Bronchial epithelial cell (primary cell): ENCODE data around the gene RBFOX1. TPM values are rescaled to one million over a fixed set of nuclear protein-coding genes. Genes with fewer than 3 reads are reported as not detected.

Experiments
- DNase-seq: peaks from one replicate; pipeline ENCODE4 v3.0.0-alpha.2; 2010; ENCODE audit warnings: low read depth
- FAIRE-seq: peaks from 2 replicates; lab custom pipeline; 2011; peaks lifted over from hg19 to GRCh38; lab: Jason Lieb, UNC
- H3K27me3 ChIP-seq: 2 replicates; pipeline ENCODE4 v1.5.1; 2011; ENCODE audit warnings: low read length; ENCODE audit not compliant: control insufficient read depth, insufficient read depth
- H3K36me3 ChIP-seq: 2 replicates; pipeline ENCODE4 v1.5.1; 2011; ENCODE audit warnings: low read length; ENCODE audit not compliant: control insufficient read depth, insufficient read depth
- H3K4me3 ChIP-seq: 2 replicates; pipeline ENCODE4 v1.5.1; 2011; ENCODE audit warnings: mild to moderate bottlenecking, low read depth, low read length, control low read depth
- CTCF ChIP-seq: IDR thresholded peaks from 2 replicates; pipeline ENCODE4 v1.5.1; 2011; ENCODE audit warnings: mild to moderate bottlenecking, moderate library complexity, low read length, control low read depth, inconsistent platforms; ENCODE audit not compliant: insufficient read depth, severe bottlenecking
- total RNA-seq: library from RNA; depleted of rRNA; stranded (reverse); fragments of >200 nt; gene quantifications from 2 replicates; pipeline ENCODE4 v1.2.1, GENCODE V29; 2014

RBFOX1 gene
- not detected in 2 replicates for total RNA-seq

DNA sequence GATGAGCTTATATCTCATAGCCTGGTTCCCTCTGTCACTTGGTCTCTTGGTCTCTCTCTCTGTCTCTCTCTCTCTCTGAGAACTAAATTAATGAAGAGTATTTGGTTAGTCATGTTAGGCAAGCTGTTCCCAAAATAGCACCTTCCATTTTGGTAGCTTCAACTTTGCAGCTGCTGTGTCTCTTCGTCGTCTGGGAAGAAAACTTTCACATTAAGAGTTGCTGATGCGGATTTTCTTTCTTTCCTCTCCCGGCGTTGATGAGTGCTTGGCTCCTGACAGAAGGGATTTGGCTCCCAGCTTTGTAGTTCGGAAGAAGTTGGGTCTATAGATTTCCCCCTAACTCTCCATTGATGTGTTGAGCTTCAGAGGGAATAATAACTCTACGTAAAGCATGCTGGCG lies at the start of gene RBFOX1:
Gene RBFOX1 (plus strand): TSS at position 235 of the 400 bp plus-strand sequence.
- no peaks in the 10 kb centered on the region for H3K27me3 ChIP-seq
- DNase-seq (no peak), FAIRE-seq (no peak)
- TF ChIP-seq CTCF: no peak
- H3K36me3 ChIP-seq: no peaks in the 10 kb centered on the region
- H3K4me3 ChIP-seq: no peak within 1 kb of the TSS

DNA sequence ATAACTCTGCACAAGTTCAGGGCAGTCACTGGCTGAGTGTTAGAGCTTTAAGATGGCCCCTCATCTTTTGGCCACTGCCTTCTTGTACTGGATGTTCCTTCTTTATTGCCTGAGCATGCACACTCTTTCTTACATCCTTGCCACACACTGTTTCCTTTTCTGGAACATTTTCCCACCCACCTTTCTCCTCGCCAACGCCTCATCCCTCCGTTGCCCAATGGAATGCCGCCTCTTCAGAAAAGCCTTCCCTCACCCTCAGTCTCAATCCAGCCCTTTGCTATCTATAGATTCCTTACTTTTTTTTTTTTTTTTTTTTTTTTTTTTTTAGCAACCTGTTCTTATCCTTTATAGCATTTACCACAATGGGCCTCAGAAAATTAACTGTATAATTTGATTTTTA lies 47.9 kb upstream of the RBFOX1 start:
- Histone ChIP-seq H3K27me3 (no peaks in the 10 kb centered on the region), H3K36me3 (no peaks in the 10 kb centered on the region), H3K4me3 (no peak overlapping the region)
- no peak for DNase-seq
- TF ChIP-seq CTCF: no peak
- no peak for FAIRE-seq

DNA sequence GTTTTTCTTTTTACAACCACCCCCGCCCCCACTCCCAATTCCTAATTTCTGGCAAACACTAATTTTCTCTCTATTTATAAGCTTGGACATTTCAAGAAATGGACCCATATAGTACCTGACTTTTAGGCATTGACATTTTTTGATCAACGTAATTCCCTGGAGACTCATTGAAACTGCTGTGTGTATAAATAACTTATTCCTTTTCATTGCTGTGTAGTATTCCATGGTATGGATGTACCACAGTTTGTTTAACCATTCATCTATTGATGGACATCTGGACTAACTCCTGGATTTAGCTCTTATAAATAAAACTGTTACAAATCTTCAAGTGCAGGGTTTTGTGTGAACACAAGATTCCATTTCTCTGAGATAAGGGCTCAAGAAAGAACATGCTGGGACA lies 47.1 kb upstream of the RBFOX1 start:
- Histone ChIP-seq H3K36me3 (no peaks in the 10 kb centered on the region), H3K27me3 (no peaks in the 10 kb centered on the region), H3K4me3 (no peak overlapping the region)
- FAIRE-seq: no peak
- TF ChIP-seq CTCF: no peak
- no peak for DNase-seq

DNA sequence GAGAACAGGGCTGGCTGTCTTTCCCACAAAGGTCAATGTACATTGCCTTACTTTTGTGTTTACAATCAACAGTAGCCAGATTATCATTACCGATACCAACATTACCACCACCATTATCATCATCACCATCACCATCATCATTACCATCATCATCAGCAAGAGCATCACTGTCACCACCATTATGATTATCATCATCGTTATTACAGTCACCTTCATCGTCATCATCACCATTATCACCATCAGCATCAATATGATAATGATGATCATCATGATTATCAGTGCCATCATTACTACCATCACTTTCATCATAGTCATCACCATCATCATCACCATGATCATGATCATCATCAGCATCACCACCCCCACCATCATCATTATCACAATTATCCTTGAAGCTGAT lies 43.3 kb upstream of the RBFOX1 start:
- H3K27me3 ChIP-seq: no peaks in the 10 kb centered on the region
- H3K4me3 ChIP-seq: no peak overlapping the region
- FAIRE-seq (peak; percentile 13), DNase-seq (no peak)
- TF ChIP-seq CTCF: no peak
- H3K36me3 ChIP-seq: no peaks in the 10 kb centered on the region

- Histone ChIP-seq H3K36me3 (no peaks in the 10 kb centered on the region), H3K4me3 (no peak overlapping the region), H3K27me3 (no peaks in the 10 kb centered on the region)
- TF ChIP-seq CTCF: no peak
- DNase-seq: no peak
- FAIRE-seq: no peak
Measured at GRCh38 chr16:7290682-7291081, 42.0 kb upstream of the RBFOX1 start.

DNA sequence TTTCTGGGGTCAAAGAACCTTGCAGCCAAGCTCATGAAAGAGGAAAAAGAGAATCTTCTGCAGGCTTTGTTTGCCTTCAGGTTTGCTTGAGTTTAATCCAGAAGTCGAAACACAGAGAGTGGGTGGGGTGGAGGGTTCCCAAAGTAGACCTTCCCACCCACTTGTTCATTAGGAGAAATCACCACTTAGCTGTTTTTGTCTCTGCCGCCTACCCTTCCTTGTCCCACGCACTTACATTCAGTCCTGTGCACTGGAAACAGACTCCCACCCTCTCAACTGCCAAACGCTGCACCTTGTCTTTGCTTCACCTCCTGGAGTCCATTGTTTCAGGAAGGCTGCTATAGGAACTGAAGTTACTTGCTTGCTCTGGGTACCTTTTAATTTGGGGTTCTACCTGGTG lies 38.6 kb upstream of the RBFOX1 start:
- TF ChIP-seq CTCF: no peak
- DNase-seq: no peak
- Histone ChIP-seq H3K4me3 (no peak overlapping the region), H3K27me3 (no peaks in the 10 kb centered on the region), H3K36me3 (no peaks in the 10 kb centered on the region)
- no peak for FAIRE-seq
